ENCODE data around the gene RPL31. TPM values are rescaled to one million over a fixed set of nuclear protein-coding genes. Genes with fewer than 3 reads are reported as not detected.

RPL31 gene
- total and polyA plus RNA-seq, 12 donors = 610 to 4,595 (median 717) TPM

- H3K9me3 ChIP-seq = no peaks in the 10 kb centered on the region
- ATAC-seq (no peak), DNase-seq (no peak)
- H3K36me3 ChIP-seq = peaks cover 0 to 5% (median 0%) of the 10 kb centered on the region in 9 donors
- no peak overlapping the region for H3K27ac ChIP-seq
- no peak overlapping the region for H3K4me3 ChIP-seq
- intact Hi-C loops (cut with DNase I) = no loop called here
- no peaks in the 10 kb centered on the region for H3K27me3 ChIP-seq
- WGBS, 2 donors = 37 to 42% methylated on average over 6 of the region's 6 CpGs
- peaks cover 4 to 46% (median 33%) of the 10 kb centered on the region in 9 donors for H3K4me1 ChIP-seq
- no peak for TF ChIP-seq CTCF (IDR thresholded peaks at IDR 0.05)
Measured at GRCh38 chr2:100959225-100959880, 42.7 kb upstream of the RPL31 start.

- DNase-seq = no peak
- ATAC-seq = no peak
- no peak for TF ChIP-seq CTCF (IDR thresholded peaks at IDR 0.05)
- 87 to 93% methylated on average over 4 of the region's 4 CpGs for WGBS, 2 donors
- intact Hi-C loops (cut with DNase I) = no loop called here
- H3K4me1 ChIP-seq = peaks cover 4 to 41% (median 29%) of the 10 kb centered on the region in 9 donors
- H3K36me3 ChIP-seq = peaks cover 0 to 15% (median 0%) of the 10 kb centered on the region in 9 donors
- H3K4me3 ChIP-seq = no peak overlapping the region
- H3K27ac ChIP-seq = no peak overlapping the region
- no peaks in the 10 kb centered on the region for H3K9me3 ChIP-seq
- no peaks in the 10 kb centered on the region for H3K27me3 ChIP-seq
Measured at GRCh38 chr2:100960688-100961087, 41.4 kb upstream of the RPL31 start.

GRCh38 chr2:100962366-100963025, 39.6 kb upstream of the RPL31 start:
- peak in 4 of 8 donors; percentile 24 to 51 (median 44) for ATAC-seq
- 71 to 76% methylated on average over 12 of the region's 12 CpGs for WGBS, 2 donors
- Histone ChIP-seq H3K27ac (peak overlapping the region in 2 of 10 donors; percentile 6 to 7), H3K4me1 (peaks cover 4 to 36% (median 28%) of the 10 kb centered on the region in 9 donors), H3K36me3 (peaks cover 0 to 27% (median 0%) of the 10 kb centered on the region in 9 donors), H3K27me3 (no peaks in the 10 kb centered on the region), H3K9me3 (no peaks in the 10 kb centered on the region), H3K4me3 (no peak overlapping the region)
- TF ChIP-seq CTCF (IDR thresholded peaks at IDR 0.05) = no peak
- DNase-seq = no peak
- intact Hi-C loops (cut with DNase I) = no loop called here

- no peaks in the 10 kb centered on the region for H3K9me3 ChIP-seq
- TF ChIP-seq CTCF (IDR thresholded peaks at IDR 0.05) = no peak
- H3K4me3 ChIP-seq = no peak overlapping the region
Measured at GRCh38 chr2:100963026-100963375, 39.1 kb upstream of the RPL31 start.

More at GRCh38 chr2:100963026-100963375, 39.1 kb upstream of the RPL31 start:
- Histone ChIP-seq H3K36me3 (peaks cover 0 to 32% (median 4%) of the 10 kb centered on the region in 9 donors), H3K27ac (no peak overlapping the region), H3K27me3 (no peaks in the 10 kb centered on the region), H3K4me1 (peaks cover 3 to 36% (median 24%) of the 10 kb centered on the region in 9 donors)
- intact Hi-C loops (cut with DNase I) = no loop called here
- ATAC-seq = peak in 1 of 8 donors; percentile 8
- DNase-seq = no peak
- 89 to 93% methylated on average over 4 of the region's 4 CpGs for WGBS, 2 donors
